ENCODE data around the gene TMEM214. TPM values are rescaled to one million over a fixed set of nuclear protein-coding genes. Genes with fewer than 3 reads are reported as not detected.

The TMEM214 gene
- total RNA-seq, 1 donor from 2014 or later = 93.5 TPM

DNA sequence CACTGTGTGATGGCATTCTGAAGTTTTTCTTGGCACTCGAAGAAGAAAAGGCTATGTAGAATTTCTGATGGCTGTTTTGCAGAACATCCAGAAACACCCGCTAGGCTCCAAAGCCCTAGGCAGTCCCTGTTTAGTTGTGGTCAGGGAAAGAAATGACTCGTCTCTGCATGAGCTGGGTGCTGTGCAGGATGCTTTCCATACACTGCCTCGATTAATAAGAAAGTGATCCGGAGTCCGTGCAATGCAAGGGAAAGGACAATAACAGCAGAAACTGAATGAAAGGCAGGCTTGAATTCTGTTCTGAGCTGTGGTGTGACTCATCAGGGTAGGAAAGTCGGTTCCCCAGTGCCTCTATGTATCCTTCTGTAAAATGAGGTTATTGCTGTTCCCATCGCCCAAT is 43.6 kb upstream of the TMEM214 start:
- Histone ChIP-seq H3K79me2 (ENCODE audit: insufficient read depth, low read length) (no peaks in the 10 kb centered on the region), H3K27ac (ENCODE audit: low read depth, low read length) (no peak overlapping the region), H3K9ac (ENCODE audit: low read length) (peak overlapping the region; percentile 3), H3K4me1 (ENCODE audit: insufficient read depth, low read length) (peaks cover 24% of the 10 kb centered on the region), H3K4me3 (ENCODE audit: insufficient read depth, low read depth, low read length) (no peak overlapping the region), H3K36me3 (ENCODE audit: insufficient read depth, low read length) (no peaks in the 10 kb centered on the region), H3K27me3 (ENCODE audit: insufficient read depth, low read length) (no peaks in the 10 kb centered on the region), H4K20me1 (ENCODE audit: insufficient read depth, low read length) (peaks cover 38% of the 10 kb centered on the region), H3K9me3 (ENCODE audit: insufficient read depth, low read depth, low read length) (no peaks in the 10 kb centered on the region), H3K4me2 (ENCODE audit: low read length) (peak overlapping the region; percentile 59), H2AFZ (ENCODE audit: low read depth, low read length) (no peak overlapping the region)
- Mint-ChIP-seq H3K4me3 (ENCODE audit: unreplicated experiment) (no peak overlapping the region), H3K4me1 (ENCODE audit: low read depth, unreplicated experiment) (peaks cover 45% of the 10 kb centered on the region), H3K27ac (ENCODE audit: unreplicated experiment) (peak overlapping the region; percentile 66), H3K36me3 (ENCODE audit: low read depth, unreplicated experiment) (peaks cover 9% of the 10 kb centered on the region), H3K27me3 (ENCODE audit: low read depth, unreplicated experiment) (no peaks in the 10 kb centered on the region), H3K9me3 (ENCODE audit: unreplicated experiment) (peaks cover 4% of the 10 kb centered on the region)
- FAIRE-seq = no peak
- peak; percentile 54 for DNase-seq (ENCODE audit: low read depth)
- TF ChIP-seq, protein P1, sequence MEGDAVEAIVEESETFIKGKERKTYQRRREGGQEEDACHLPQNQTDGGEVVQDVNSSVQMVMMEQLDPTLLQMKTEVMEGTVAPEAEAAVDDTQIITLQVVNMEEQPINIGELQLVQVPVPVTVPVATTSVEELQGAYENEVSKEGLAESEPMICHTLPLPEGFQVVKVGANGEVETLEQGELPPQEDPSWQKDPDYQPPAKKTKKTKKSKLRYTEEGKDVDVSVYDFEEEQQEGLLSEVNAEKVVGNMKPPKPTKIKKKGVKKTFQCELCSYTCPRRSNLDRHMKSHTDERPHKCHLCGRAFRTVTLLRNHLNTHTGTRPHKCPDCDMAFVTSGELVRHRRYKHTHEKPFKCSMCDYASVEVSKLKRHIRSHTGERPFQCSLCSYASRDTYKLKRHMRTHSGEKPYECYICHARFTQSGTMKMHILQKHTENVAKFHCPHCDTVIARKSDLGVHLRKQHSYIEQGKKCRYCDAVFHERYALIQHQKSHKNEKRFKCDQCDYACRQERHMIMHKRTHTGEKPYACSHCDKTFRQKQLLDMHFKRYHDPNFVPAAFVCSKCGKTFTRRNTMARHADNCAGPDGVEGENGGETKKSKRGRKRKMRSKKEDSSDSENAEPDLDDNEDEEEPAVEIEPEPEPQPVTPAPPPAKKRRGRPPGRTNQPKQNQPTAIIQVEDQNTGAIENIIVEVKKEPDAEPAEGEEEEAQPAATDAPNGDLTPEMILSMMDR (IDR thresholded peaks at IDR 0.05; ENCODE audit: insufficient read depth, low read depth, low read length) = no peak
- TF ChIP-seq EZH2 (IDR thresholded peaks at IDR 0.05; ENCODE audit: insufficient read depth, low read length) = no peak

DNA sequence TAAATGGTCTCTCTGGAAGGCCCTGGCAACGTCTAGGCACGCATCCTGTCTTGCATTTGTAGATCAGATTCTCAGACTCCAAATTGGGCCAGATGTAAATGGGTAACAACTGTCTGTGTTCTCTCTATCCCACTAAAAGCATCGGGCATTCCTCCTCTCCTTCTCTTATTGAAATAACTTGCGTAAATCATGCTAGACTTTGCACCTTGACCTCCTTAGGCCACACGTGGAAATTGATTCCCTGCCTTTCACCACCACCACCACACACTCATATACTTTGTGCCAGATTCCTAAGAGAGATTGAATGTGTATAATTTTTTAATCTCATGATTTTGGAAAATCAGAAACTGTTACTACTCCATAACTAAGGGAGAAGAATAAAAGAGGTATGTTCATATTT is 41.0 kb upstream of the TMEM214 start:
- Mint-ChIP-seq H3K27me3 (ENCODE audit: low read depth, unreplicated experiment) (no peaks in the 10 kb centered on the region), H3K4me1 (ENCODE audit: low read depth, unreplicated experiment) (peaks cover 43% of the 10 kb centered on the region), H3K27ac (ENCODE audit: unreplicated experiment) (no peak overlapping the region), H3K9me3 (ENCODE audit: unreplicated experiment) (peaks cover 3% of the 10 kb centered on the region), H3K36me3 (ENCODE audit: low read depth, unreplicated experiment) (peaks cover 3% of the 10 kb centered on the region), H3K4me3 (ENCODE audit: unreplicated experiment) (no peak overlapping the region)
- Histone ChIP-seq H3K4me2 (ENCODE audit: low read length) (no peak overlapping the region), H4K20me1 (ENCODE audit: insufficient read depth, low read length) (peaks cover 36% of the 10 kb centered on the region), H3K9ac (ENCODE audit: low read length) (no peak overlapping the region), H3K27ac (ENCODE audit: low read depth, low read length) (no peak overlapping the region), H3K4me3 (ENCODE audit: insufficient read depth, low read depth, low read length) (no peak overlapping the region), H3K4me1 (ENCODE audit: insufficient read depth, low read length) (peaks cover 20% of the 10 kb centered on the region), H3K27me3 (ENCODE audit: insufficient read depth, low read length) (no peaks in the 10 kb centered on the region), H3K79me2 (ENCODE audit: insufficient read depth, low read length) (no peaks in the 10 kb centered on the region), H2AFZ (ENCODE audit: low read depth, low read length) (no peak overlapping the region), H3K36me3 (ENCODE audit: insufficient read depth, low read length) (no peaks in the 10 kb centered on the region), H3K9me3 (ENCODE audit: insufficient read depth, low read depth, low read length) (no peaks in the 10 kb centered on the region)
- FAIRE-seq (no peak), DNase-seq (ENCODE audit: low read depth) (no peak)
- TF ChIP-seq, protein P1 (IDR thresholded peaks at IDR 0.05; ENCODE audit: insufficient read depth, low read depth, low read length) = no peak
- no peak for TF ChIP-seq EZH2 (IDR thresholded peaks at IDR 0.05; ENCODE audit: insufficient read depth, low read length)

DNA sequence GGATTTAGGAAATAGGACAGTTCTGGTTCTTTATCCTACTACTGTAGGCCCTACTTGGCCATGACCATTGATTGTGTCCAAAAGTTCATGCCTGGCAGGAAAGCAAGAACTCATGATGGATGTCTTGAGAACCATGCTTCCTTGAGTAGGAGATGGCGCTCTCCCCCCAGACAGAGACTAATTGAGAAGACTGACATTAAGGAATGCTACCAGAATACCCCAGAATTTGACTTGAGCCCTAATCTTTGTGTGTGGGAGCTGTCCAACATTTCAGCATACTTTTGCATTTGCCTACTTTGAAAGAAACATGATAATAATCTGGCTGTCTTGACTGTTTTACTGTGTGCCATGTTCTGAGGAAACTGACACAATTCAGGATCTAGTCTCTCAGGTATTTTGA is 39.0 kb upstream of the TMEM214 start:
- Mint-ChIP-seq H3K9me3 (ENCODE audit: unreplicated experiment) (peaks cover 2% of the 10 kb centered on the region), H3K27me3 (ENCODE audit: low read depth, unreplicated experiment) (no peaks in the 10 kb centered on the region), H3K4me3 (ENCODE audit: unreplicated experiment) (no peak overlapping the region), H3K4me1 (ENCODE audit: low read depth, unreplicated experiment) (peaks cover 33% of the 10 kb centered on the region), H3K27ac (ENCODE audit: unreplicated experiment) (no peak overlapping the region), H3K36me3 (ENCODE audit: low read depth, unreplicated experiment) (peaks cover 3% of the 10 kb centered on the region)
- no peak overlapping the region for H3K4me3 ChIP-seq (ENCODE audit: insufficient read depth, low read depth, low read length)
- peaks cover 40% of the 10 kb centered on the region for H4K20me1 ChIP-seq (ENCODE audit: insufficient read depth, low read length)
- H3K9me3 ChIP-seq (ENCODE audit: insufficient read depth, low read depth, low read length) = no peaks in the 10 kb centered on the region
- H3K9ac ChIP-seq (ENCODE audit: low read length) = no peak overlapping the region
- no peak for TF ChIP-seq EZH2 (IDR thresholded peaks at IDR 0.05; ENCODE audit: insufficient read depth, low read length)
- TF ChIP-seq, protein P1 (IDR thresholded peaks at IDR 0.05; ENCODE audit: insufficient read depth, low read depth, low read length) = no peak
- no peaks in the 10 kb centered on the region for H3K79me2 ChIP-seq (ENCODE audit: insufficient read depth, low read length)
- peaks cover 9% of the 10 kb centered on the region for H3K4me1 ChIP-seq (ENCODE audit: insufficient read depth, low read length)
- H3K27me3 ChIP-seq (ENCODE audit: insufficient read depth, low read length) = peaks cover 6% of the 10 kb centered on the region
- no peak overlapping the region for H3K4me2 ChIP-seq (ENCODE audit: low read length)
- no peak for DNase-seq (ENCODE audit: low read depth)
- no peak for FAIRE-seq
- no peak overlapping the region for H3K27ac ChIP-seq (ENCODE audit: low read depth, low read length)
- H3K36me3 ChIP-seq (ENCODE audit: insufficient read depth, low read length) = no peaks in the 10 kb centered on the region
- no peak overlapping the region for H2AFZ ChIP-seq (ENCODE audit: low read depth, low read length)
